Duodenal mucosa (tissue), 2 donors: ENCODE results near the gene AGBL1.

ENCODE experiments used
- H3K27ac ChIP-seq: one replicate; pipeline ENCODE4 v1.7.0; 2013; ENCODE audit warnings: low read depth, low read length
- H3K27me3 ChIP-seq, 2 donors: one replicate each; pipeline ENCODE4 v1.7.0; 2013; ENCODE audit warnings: low read length in 2 of 2, control low read depth in 1 of 2; ENCODE audit not compliant: insufficient read depth in 2 of 2, control insufficient read depth in 1 of 2
- H3K36me3 ChIP-seq, 2 donors: one replicate each; pipeline ENCODE4 v1.7.0; 2013; ENCODE audit warnings: low read length in 2 of 2, control low read depth in 1 of 2; ENCODE audit not compliant: insufficient read depth in 2 of 2, control insufficient read depth in 1 of 2
- H3K4me1 ChIP-seq, 2 donors: one replicate each; pipeline ENCODE4 v1.7.0; 2013; ENCODE audit warnings: low read length in 2 of 2, control low read depth in 1 of 2; ENCODE audit not compliant: insufficient read depth in 2 of 2, control insufficient read depth in 1 of 2
- H3K4me3 ChIP-seq, 2 donors: one replicate each; pipeline ENCODE4 v1.7.0; 2013; ENCODE audit warnings: low read length in 2 of 2, low read depth in 1 of 2
- H3K9ac ChIP-seq, 2 donors: one replicate each; pipeline ENCODE4 v1.7.0; 2013; ENCODE audit warnings: low read length in 2 of 2, low read depth in 1 of 2
- H3K9me3 ChIP-seq, 2 donors: one replicate each; pipeline ENCODE4 v1.7.0; 2013; ENCODE audit warnings: low read length in 2 of 2, control low read depth in 1 of 2; ENCODE audit not compliant: control insufficient read depth in 1 of 2

The AGBL1 gene

GRCh38 chr15:86854176-86854575 lies 774.5 kb downstream of the AGBL1 start:
- Histone ChIP-seq H3K27me3 (no peaks in the 10 kb centered on the region), H3K9ac (no peak overlapping the region), H3K36me3 (no peaks in the 10 kb centered on the region)

GRCh38 chr15:86855307-86856291 lies 775.9 kb downstream of the AGBL1 start:
- H3K4me3 ChIP-seq: no peak overlapping the region
- no peak overlapping the region for H3K27ac ChIP-seq
- H3K9ac ChIP-seq: no peak overlapping the region
- no peaks in the 10 kb centered on the region for H3K36me3 ChIP-seq
- H3K4me1 ChIP-seq: no peaks in the 10 kb centered on the region
- H3K9me3 ChIP-seq: no peaks in the 10 kb centered on the region
- H3K27me3 ChIP-seq: no peaks in the 10 kb centered on the region

More at GRCh38 chr15:86854176-86854575, 774.5 kb downstream of the AGBL1 start:
- Histone ChIP-seq H3K4me3 (no peak overlapping the region), H3K27ac (no peak overlapping the region), H3K9me3 (no peaks in the 10 kb centered on the region), H3K4me1 (no peaks in the 10 kb centered on the region)

GRCh38 chr15:86857701-86858100 lies 778.0 kb downstream of the AGBL1 start:
- Histone ChIP-seq H3K4me1 (no peaks in the 10 kb centered on the region), H3K36me3 (no peaks in the 10 kb centered on the region), H3K9me3 (no peaks in the 10 kb centered on the region), H3K27ac (no peak overlapping the region), H3K9ac (no peak overlapping the region), H3K4me3 (no peak overlapping the region), H3K27me3 (peaks cover 0 to 3% of the 10 kb centered on the region in 2 donors)

GRCh38 chr15:86863226-86863915 lies 783.7 kb downstream of the AGBL1 start:
- H3K36me3 ChIP-seq: no peaks in the 10 kb centered on the region
- H3K27ac ChIP-seq: no peak overlapping the region
- no peak overlapping the region for H3K4me3 ChIP-seq
- H3K4me1 ChIP-seq: no peaks in the 10 kb centered on the region
- H3K9me3 ChIP-seq: no peaks in the 10 kb centered on the region
- peaks cover 0 to 3% of the 10 kb centered on the region in 2 donors for H3K27me3 ChIP-seq
- no peak overlapping the region for H3K9ac ChIP-seq

- Histone ChIP-seq H3K9me3 (no peaks in the 10 kb centered on the region), H3K27me3 (peaks cover 0 to 3% of the 10 kb centered on the region in 2 donors), H3K9ac (no peak overlapping the region), H3K4me1 (no peaks in the 10 kb centered on the region), H3K36me3 (no peaks in the 10 kb centered on the region), H3K4me3 (no peak overlapping the region), H3K27ac (no peak overlapping the region)
Measured at GRCh38 chr15:86865920-86866319, 786.2 kb downstream of the AGBL1 start.

GRCh38 chr15:86870846-86871245 lies 791.2 kb downstream of the AGBL1 start:
- H3K4me3 ChIP-seq: no peak overlapping the region
- H3K36me3 ChIP-seq: no peaks in the 10 kb centered on the region
- no peak overlapping the region for H3K27ac ChIP-seq
- H3K9me3 ChIP-seq: no peaks in the 10 kb centered on the region
- peaks cover 0 to 5% of the 10 kb centered on the region in 2 donors for H3K4me1 ChIP-seq
- no peaks in the 10 kb centered on the region for H3K27me3 ChIP-seq
- no peak overlapping the region for H3K9ac ChIP-seq

GRCh38 chr15:86871964-86872363 lies 792.3 kb downstream of the AGBL1 start:
- Histone ChIP-seq H3K27me3 (no peaks in the 10 kb centered on the region), H3K9ac (no peak overlapping the region), H3K4me1 (peaks cover 0 to 5% of the 10 kb centered on the region in 2 donors), H3K9me3 (no peaks in the 10 kb centered on the region), H3K36me3 (no peaks in the 10 kb centered on the region), H3K27ac (no peak overlapping the region), H3K4me3 (no peak overlapping the region)

- no peak overlapping the region for H3K27ac ChIP-seq
- H3K9ac ChIP-seq: no peak overlapping the region
- H3K27me3 ChIP-seq: no peaks in the 10 kb centered on the region
- peaks cover 0 to 5% of the 10 kb centered on the region in 2 donors for H3K4me1 ChIP-seq
- no peak overlapping the region for H3K4me3 ChIP-seq
- H3K36me3 ChIP-seq: no peaks in the 10 kb centered on the region
- H3K9me3 ChIP-seq: no peaks in the 10 kb centered on the region
Measured at GRCh38 chr15:86872782-86873181, 793.1 kb downstream of the AGBL1 start.

- Histone ChIP-seq H3K9ac (no peak overlapping the region), H3K27ac (no peak overlapping the region), H3K36me3 (no peaks in the 10 kb centered on the region), H3K4me1 (peaks cover 0 to 5% of the 10 kb centered on the region in 2 donors), H3K4me3 (no peak overlapping the region), H3K27me3 (no peaks in the 10 kb centered on the region), H3K9me3 (no peaks in the 10 kb centered on the region)
Measured at GRCh38 chr15:86875067-86875466, 795.4 kb downstream of the AGBL1 start.

GRCh38 chr15:86876387-86876944 lies 796.8 kb downstream of the AGBL1 start:
- no peak overlapping the region for H3K9ac ChIP-seq
- no peaks in the 10 kb centered on the region for H3K27me3 ChIP-seq
- H3K27ac ChIP-seq: no peak overlapping the region
- H3K9me3 ChIP-seq: no peaks in the 10 kb centered on the region
- H3K4me3 ChIP-seq: no peak overlapping the region
- peaks cover 0 to 5% of the 10 kb centered on the region in 2 donors for H3K4me1 ChIP-seq
- H3K36me3 ChIP-seq: no peaks in the 10 kb centered on the region
